ENCODE results near the gene CD19.

- TF ChIP-seq CTCF (IDR thresholded peaks at IDR 0.05), result no peak
- TF ChIP-seq POLR2A (IDR thresholded peaks at IDR 0.05), result no peak
Observed at GRCh38 chr16:28964072-28964471, 32.3 kb downstream of the CD19 start.
